Measurements from ENCODE around the gene SPDYE6. TPM values are rescaled to one million over a fixed set of nuclear protein-coding genes. Genes with fewer than 3 reads are reported as not detected.

SPDYE6 gene
- total and polyA plus RNA-seq, 10 of the 15 experiments (the other 5 are each of a cell fraction or from before 2014, with no cell fraction given) = 0.05 to 2.3 (median 1.00) TPM; not detected in 6

DNA sequence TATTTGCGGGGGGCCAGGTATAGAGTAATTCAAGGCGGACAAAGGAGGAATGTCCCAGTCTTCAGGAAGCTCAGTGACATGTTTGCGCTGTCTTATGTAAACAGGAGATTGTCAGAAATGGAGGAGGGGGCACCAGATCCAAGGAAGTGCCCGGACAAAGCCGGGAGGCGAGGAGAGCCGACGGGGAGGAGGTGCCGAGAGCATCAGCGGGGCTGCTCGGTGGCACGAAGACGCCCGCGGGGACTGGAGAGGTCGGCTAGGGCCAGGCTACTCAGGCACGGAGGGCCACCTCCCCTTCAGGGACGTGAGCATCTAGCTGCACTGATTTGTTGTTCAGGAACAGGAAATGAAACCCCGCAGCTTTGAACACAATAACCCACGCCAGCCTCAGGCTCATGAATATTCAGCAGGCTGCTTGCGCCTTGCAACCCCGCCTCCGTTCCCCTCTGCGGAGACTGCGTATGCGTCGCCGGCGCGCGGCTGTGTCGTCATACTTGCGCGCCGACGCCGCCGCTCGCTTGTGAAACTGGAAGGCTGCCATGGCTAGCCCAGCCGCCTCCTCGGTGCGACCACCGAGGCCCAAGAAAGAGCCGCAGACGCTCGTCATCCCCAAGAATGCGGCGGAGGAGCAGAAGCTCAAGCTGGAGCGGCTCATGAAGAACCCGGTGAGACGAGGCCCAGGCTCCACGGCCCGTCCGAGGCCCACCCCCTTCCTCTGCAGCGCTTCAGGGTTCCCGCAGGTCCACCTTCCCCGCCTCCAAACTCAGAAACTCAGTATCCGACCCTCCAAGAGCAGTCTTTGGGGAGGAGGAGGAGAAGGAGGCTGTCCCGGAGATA lies 39.8 kb upstream of the SPDYE6 start, which contains the start of gene PRKRIP1 (continued):
- no peak for TF ChIP-seq RBBP5 (conservative IDR thresholded peaks at IDR 0.05)
- no peak for TF ChIP-seq ZNF217 (IDR thresholded peaks at IDR 0.05)
- peak; percentile 63 to 73 for TF ChIP-seq BHLHE40 (IDR thresholded peaks at IDR 0.05; ENCODE audit: borderline replicate concordance in 1 of 2, low read depth in 2 of 2, low read length in 1 of 2)
- peak; percentile 76 for TF ChIP-seq PAX5 (IDR thresholded peaks at IDR 0.05; ENCODE audit: borderline replicate concordance, low read depth, low read length)
- TF ChIP-seq MYC (IDR thresholded peaks at IDR 0.05; ENCODE audit: insufficient read depth, insufficient read length, insufficient replicate concordance, low read length, severe bottlenecking) = no peak
- TF ChIP-seq, protein P1, sequence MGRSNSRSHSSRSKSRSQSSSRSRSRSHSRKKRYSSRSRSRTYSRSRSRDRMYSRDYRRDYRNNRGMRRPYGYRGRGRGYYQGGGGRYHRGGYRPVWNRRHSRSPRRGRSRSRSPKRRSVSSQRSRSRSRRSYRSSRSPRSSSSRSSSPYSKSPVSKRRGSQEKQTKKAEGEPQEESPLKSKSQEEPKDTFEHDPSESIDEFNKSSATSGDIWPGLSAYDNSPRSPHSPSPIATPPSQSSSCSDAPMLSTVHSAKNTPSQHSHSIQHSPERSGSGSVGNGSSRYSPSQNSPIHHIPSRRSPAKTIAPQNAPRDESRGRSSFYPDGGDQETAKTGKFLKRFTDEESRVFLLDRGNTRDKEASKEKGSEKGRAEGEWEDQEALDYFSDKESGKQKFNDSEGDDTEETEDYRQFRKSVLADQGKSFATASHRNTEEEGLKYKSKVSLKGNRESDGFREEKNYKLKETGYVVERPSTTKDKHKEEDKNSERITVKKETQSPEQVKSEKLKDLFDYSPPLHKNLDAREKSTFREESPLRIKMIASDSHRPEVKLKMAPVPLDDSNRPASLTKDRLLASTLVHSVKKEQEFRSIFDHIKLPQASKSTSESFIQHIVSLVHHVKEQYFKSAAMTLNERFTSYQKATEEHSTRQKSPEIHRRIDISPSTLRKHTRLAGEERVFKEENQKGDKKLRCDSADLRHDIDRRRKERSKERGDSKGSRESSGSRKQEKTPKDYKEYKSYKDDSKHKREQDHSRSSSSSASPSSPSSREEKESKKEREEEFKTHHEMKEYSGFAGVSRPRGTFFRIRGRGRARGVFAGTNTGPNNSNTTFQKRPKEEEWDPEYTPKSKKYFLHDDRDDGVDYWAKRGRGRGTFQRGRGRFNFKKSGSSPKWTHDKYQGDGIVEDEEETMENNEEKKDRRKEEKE (IDR thresholded peaks at IDR 0.05) = no peak
- TF ChIP-seq PML (IDR thresholded peaks at IDR 0.05; ENCODE audit: low read length) = peak; percentile 94
- peak; percentile 68; the same call in 1 of the 2 replicates for TF ChIP-seq CBFB (IDR thresholded peaks at IDR 0.05; ENCODE audit: low read depth)
- peak; percentile 95 for TF ChIP-seq SPI1 (IDR thresholded peaks at IDR 0.05; ENCODE audit: borderline replicate concordance, insufficient read depth, low read depth, low read length)
- TF ChIP-seq EGR1 (IDR thresholded peaks at IDR 0.05; ENCODE audit: borderline replicate concordance in 1 of 2, low read depth in 2 of 2, low read length in 2 of 2) = peak in 1 of 2 experiments; percentile 12; a peak in 1 of 3 replicates
- TF ChIP-seq, protein P2, sequence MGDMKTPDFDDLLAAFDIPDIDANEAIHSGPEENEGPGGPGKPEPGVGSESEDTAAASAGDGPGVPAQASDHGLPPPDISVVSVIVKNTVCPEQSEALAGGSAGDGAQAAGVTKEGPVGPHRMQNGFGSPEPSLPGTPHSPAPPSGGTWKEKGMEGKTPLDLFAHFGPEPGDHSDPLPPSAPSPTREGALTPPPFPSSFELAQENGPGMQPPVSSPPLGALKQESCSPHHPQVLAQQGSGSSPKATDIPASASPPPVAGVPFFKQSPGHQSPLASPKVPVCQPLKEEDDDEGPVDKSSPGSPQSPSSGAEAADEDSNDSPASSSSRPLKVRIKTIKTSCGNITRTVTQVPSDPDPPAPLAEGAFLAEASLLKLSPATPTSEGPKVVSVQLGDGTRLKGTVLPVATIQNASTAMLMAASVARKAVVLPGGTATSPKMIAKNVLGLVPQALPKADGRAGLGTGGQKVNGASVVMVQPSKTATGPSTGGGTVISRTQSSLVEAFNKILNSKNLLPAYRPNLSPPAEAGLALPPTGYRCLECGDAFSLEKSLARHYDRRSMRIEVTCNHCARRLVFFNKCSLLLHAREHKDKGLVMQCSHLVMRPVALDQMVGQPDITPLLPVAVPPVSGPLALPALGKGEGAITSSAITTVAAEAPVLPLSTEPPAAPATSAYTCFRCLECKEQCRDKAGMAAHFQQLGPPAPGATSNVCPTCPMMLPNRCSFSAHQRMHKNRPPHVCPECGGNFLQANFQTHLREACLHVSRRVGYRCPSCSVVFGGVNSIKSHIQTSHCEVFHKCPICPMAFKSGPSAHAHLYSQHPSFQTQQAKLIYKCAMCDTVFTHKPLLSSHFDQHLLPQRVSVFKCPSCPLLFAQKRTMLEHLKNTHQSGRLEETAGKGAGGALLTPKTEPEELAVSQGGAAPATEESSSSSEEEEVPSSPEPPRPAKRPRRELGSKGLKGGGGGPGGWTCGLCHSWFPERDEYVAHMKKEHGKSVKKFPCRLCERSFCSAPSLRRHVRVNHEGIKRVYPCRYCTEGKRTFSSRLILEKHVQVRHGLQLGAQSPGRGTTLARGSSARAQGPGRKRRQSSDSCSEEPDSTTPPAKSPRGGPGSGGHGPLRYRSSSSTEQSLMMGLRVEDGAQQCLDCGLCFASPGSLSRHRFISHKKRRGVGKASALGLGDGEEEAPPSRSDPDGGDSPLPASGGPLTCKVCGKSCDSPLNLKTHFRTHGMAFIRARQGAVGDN (IDR thresholded peaks at IDR 0.05) = no peak
- TF ChIP-seq SMC3 (IDR thresholded peaks at IDR 0.05; ENCODE audit: borderline replicate concordance, low read length) = no peak
- TF ChIP-seq, protein P3, sequence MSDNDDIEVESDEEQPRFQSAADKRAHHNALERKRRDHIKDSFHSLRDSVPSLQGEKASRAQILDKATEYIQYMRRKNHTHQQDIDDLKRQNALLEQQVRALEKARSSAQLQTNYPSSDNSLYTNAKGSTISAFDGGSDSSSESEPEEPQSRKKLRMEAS (IDR thresholded peaks at IDR 0.05; ENCODE audit: low read depth, low read length) = peak; percentile 74
- TF ChIP-seq KAT2A (conservative IDR thresholded peaks at IDR 0.05; ENCODE audit: control insufficient read depth, low read depth, low read length) = no peak
- TF ChIP-seq STAT3 (IDR thresholded peaks at IDR 0.05; ENCODE audit: low read depth, low read length) = no peak; the same call in 1 of the 2 replicates
- TF ChIP-seq, protein P4, sequence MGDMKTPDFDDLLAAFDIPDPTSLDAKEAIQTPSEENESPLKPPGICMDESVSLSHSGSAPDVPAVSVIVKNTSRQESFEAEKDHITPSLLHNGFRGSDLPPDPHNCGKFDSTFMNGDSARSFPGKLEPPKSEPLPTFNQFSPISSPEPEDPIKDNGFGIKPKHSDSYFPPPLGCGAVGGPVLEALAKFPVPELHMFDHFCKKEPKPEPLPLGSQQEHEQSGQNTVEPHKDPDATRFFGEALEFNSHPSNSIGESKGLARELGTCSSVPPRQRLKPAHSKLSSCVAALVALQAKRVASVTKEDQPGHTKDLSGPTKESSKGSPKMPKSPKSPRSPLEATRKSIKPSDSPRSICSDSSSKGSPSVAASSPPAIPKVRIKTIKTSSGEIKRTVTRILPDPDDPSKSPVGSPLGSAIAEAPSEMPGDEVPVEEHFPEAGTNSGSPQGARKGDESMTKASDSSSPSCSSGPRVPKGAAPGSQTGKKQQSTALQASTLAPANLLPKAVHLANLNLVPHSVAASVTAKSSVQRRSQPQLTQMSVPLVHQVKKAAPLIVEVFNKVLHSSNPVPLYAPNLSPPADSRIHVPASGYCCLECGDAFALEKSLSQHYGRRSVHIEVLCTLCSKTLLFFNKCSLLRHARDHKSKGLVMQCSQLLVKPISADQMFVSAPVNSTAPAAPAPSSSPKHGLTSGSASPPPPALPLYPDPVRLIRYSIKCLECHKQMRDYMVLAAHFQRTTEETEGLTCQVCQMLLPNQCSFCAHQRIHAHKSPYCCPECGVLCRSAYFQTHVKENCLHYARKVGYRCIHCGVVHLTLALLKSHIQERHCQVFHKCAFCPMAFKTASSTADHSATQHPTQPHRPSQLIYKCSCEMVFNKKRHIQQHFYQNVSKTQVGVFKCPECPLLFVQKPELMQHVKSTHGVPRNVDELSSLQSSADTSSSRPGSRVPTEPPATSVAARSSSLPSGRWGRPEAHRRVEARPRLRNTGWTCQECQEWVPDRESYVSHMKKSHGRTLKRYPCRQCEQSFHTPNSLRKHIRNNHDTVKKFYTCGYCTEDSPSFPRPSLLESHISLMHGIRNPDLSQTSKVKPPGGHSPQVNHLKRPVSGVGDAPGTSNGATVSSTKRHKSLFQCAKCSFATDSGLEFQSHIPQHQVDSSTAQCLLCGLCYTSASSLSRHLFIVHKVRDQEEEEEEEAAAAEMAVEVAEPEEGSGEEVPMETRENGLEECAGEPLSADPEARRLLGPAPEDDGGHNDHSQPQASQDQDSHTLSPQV (IDR thresholded peaks at IDR 0.05) = no peak
- peak; percentile 45 for TF ChIP-seq SIX5 (IDR thresholded peaks at IDR 0.05; ENCODE audit: low read depth, low read length, severe bottlenecking)

Data from GM12878 (cell line).